HEK293 (cell line): ENCODE results near the gene ASB6.
A peak's percentile ranks its signal among the peaks of the same experiment; 100 is the strongest.

Experiments
- CTCF ChIA-PET: fragments of 350-600 bp; formaldehyde crosslinking; extraction: SDS; loops from one replicate; lab custom pipeline; 2021; ENCODE audit warnings: antibody characterized with exemption; lab: Yijun Ruan, JAX
- POLR2A ChIA-PET: fragments of 300-600 bp; formaldehyde crosslinking; extraction: SDS; loops from one replicate; lab custom pipeline; 2020; ENCODE audit warnings: antibody characterized with exemption, inconsistent platforms; lab: Yijun Ruan, JAX
- H3K27ac ChIP-seq: fragments of 200-500 bp; sonication (Bioruptor generic); 2 replicates; pipeline ENCODE4 v1.5.1; 2014; ENCODE audit warnings: low read depth, low read length, control low read depth, inconsistent platforms; ENCODE audit errors: extremely low read depth
- H3K36me3 ChIP-seq, 2 experiments: fragments of 200-500 bp in 1 of 2; sonication (Bioruptor generic) in 1 of 2; 1 replicate in 1 of 2; 2 replicates in 1 of 2; pipeline ENCODE4 v1.5.1; 2014 to 2017; ENCODE audit warnings: inconsistent platforms in 2 of 2, low read length in 2 of 2; ENCODE audit not compliant: control insufficient read depth in 2 of 2, insufficient read depth in 1 of 2
- H3K4me1 ChIP-seq: fragments of 200-500 bp; sonication (Bioruptor generic); 2 replicates; pipeline ENCODE4 v1.5.1; 2014; ENCODE audit warnings: mild to moderate bottlenecking, low read length, inconsistent platforms; ENCODE audit not compliant: control insufficient read depth, insufficient read depth
- H3K4me3 ChIP-seq: 2 replicates; pipeline ENCODE4 v1.5.1; 2011; ENCODE audit warnings: low read depth, mild to moderate bottlenecking, control low read depth, low read length, moderate library complexity
- H3K9me3 ChIP-seq: fragments of 200-500 bp; sonication (Bioruptor generic); 2 replicates; pipeline ENCODE4 v1.5.1; 2014; ENCODE audit warnings: low read depth, low read length, inconsistent platforms; ENCODE audit not compliant: control insufficient read depth, insufficient read depth
- EGR2 ChIP-seq: fragments of 450-650 bp; formaldehyde crosslinking; IDR thresholded peaks from 2 replicates; pipeline ENCODE4 v1.5.1; 2016; ENCODE audit warnings: low read depth, missing biosample characterization, missing genetic modification characterization
- HOXC10 ChIP-seq: sonication (generic); formaldehyde crosslinking; IDR thresholded peaks from 2 replicates; pipeline ENCODE4 v1.8.1; 2023; ENCODE audit warnings: mild to moderate bottlenecking, missing genetic modification reagents
- ZBTB48 ChIP-seq: fragments of 450-650 bp; formaldehyde crosslinking; IDR thresholded peaks from 2 replicates; pipeline ENCODE4 v1.5.1; 2016; ENCODE audit warnings: missing biosample characterization, missing genetic modification characterization
- ZFHX2 ChIP-seq: fragments of 450-650 bp; formaldehyde crosslinking; conservative IDR thresholded peaks from 2 replicates; pipeline ENCODE4 v1.5.1; 2016; ENCODE audit warnings: missing biosample characterization, missing genetic modification characterization
- ZNF133 ChIP-seq: fragments of 450-650 bp; formaldehyde crosslinking; IDR thresholded peaks from 2 replicates; pipeline ENCODE4 v1.5.1; 2016; ENCODE audit warnings: missing biosample characterization, missing genetic modification characterization
- ZNF155 ChIP-seq: fragments of 450-650 bp; formaldehyde crosslinking; IDR thresholded peaks from 2 replicates; pipeline ENCODE4 v1.5.1; 2016; ENCODE audit warnings: missing biosample characterization, missing genetic modification characterization
- ZNF239 ChIP-seq: fragments of 450-650 bp; formaldehyde crosslinking; IDR thresholded peaks from 2 replicates; pipeline ENCODE4 v1.5.1; 2016; ENCODE audit warnings: missing biosample characterization, missing genetic modification characterization
- ZNF394 ChIP-seq: fragments of 450-650 bp; formaldehyde crosslinking; IDR thresholded peaks from 2 replicates; pipeline ENCODE4 v1.5.1; 2016; ENCODE audit warnings: missing biosample characterization, missing genetic modification characterization, mild to moderate bottlenecking, moderate library complexity, borderline replicate concordance
- ZNF48 ChIP-seq: fragments of 450-650 bp; formaldehyde crosslinking; IDR thresholded peaks from 2 replicates; pipeline ENCODE4 v1.5.1; 2016; ENCODE audit warnings: missing biosample characterization, missing genetic modification characterization
- ZNF544 ChIP-seq: fragments of 450-650 bp; formaldehyde crosslinking; IDR thresholded peaks from 2 replicates; pipeline ENCODE4 v1.5.0; 2017; ENCODE audit warnings: missing biosample characterization, missing genetic modification characterization
- ZNF548 ChIP-seq: fragments of 450-650 bp; formaldehyde crosslinking; IDR thresholded peaks from 2 replicates; pipeline ENCODE4 v1.5.1; 2016; ENCODE audit warnings: missing biosample characterization, missing genetic modification characterization
- ZNF76 ChIP-seq: fragments of 450-650 bp; formaldehyde crosslinking; IDR thresholded peaks from 2 replicates; pipeline ENCODE4; 2016; ENCODE audit warnings: low read depth, missing biosample characterization, missing genetic modification characterization, borderline replicate concordance
- ZNF830 ChIP-seq: fragments of 450-650 bp; IDR thresholded peaks from 2 replicates; pipeline ENCODE4 v1.5.0; 2018; ENCODE audit warnings: missing biosample characterization, missing genetic modification characterization, low read depth, mild to moderate bottlenecking, moderate library complexity
- TF ChIP-seq, protein P1 (sequence below): fragments of 450-650 bp; formaldehyde crosslinking; IDR thresholded peaks from 2 replicates; pipeline ENCODE4 v1.5.1; 2016; ENCODE audit warnings: missing biosample characterization, missing genetic modification characterization
- TF ChIP-seq, protein P2 (sequence below): fragments of 450-650 bp; formaldehyde crosslinking; IDR thresholded peaks from 2 replicates; pipeline ENCODE4 v1.5.1; 2016; ENCODE audit warnings: missing biosample characterization, missing genetic modification characterization
- TF ChIP-seq, protein P3 (sequence below): fragments of 450-650 bp; formaldehyde crosslinking; IDR thresholded peaks from 2 replicates; pipeline ENCODE4 v1.5.1; 2016; ENCODE audit warnings: missing biosample characterization, missing genetic modification characterization
- TF ChIP-seq, protein P4 (sequence below): fragments of 450-650 bp; formaldehyde crosslinking; IDR thresholded peaks from 2 replicates; pipeline ENCODE4; 2016; ENCODE audit warnings: missing biosample characterization, missing genetic modification characterization

Gene ASB6

DNA sequence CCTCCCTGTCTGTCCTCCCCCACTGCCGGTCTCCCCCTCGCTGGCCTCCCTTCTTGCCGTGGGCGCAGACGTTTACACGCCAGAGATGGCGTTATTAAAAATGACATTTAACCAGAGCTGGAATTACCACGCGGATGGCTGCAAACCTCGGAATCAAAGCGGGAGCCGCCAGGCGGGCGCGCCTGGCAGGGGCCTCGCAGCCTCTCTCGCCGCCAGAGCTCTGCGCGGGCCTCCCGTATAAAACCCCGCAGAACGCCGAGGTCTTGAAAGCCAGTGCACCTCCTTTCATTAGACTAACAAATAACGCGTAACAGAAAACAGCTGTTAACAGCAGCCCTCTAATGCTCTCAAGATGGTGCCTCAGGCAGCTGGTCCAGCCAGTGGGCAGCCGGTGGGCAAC, 33.7 kb upstream of the ASB6 start:
- POLR2A ChIA-PET, result interaction anchor here (1.3 kb wide), 1 partner anchor 16 kb away, joined by 3 read pairs; no protein-coding TSS in a partner anchor
- TF ChIP-seq EGR2 (tag by site-specific recombination) (0 out of 2 replicates have a peak, but pooled peaks have one; percentile 24), ZBTB48 (tag by site-specific recombination) (no peak)
- TF ChIP-seq, all 188 proteins: peak for 1
- Histone ChIP-seq H3K27ac (no peak overlapping the region), H3K9me3 (no peaks in the 10 kb centered on the region), H3K36me3 (no peaks in the 10 kb centered on the region), H3K4me3 (no peak overlapping the region), H3K4me1 (no peaks in the 10 kb centered on the region)
- CTCF ChIA-PET, result interaction anchor here (0.9 to 1.9 kb wide), 4 partner anchors 10 to 544 kb away, joined by 3 to 5 read pairs (median 3); no protein-coding TSS in a partner anchor

DNA sequence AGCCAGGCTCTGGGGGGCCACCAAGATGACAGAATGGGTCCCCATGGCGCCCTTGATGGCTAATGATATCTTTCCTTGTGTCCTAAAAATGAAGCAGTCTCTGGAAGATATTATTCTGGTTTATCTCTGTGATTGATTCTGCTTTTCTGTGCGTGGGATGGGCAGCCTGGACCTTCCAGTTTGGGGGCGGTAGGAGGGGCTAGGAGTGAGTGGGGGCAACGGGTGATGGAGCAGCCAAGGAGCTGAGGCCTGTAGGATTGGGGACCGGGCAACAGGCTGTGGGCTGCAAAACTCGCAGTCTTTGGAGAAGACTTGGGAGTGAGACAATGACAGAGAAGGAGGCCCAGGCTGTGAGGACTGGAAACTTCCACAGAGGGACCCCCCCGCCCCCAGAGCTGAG, 32.3 kb upstream of the ASB6 start:
- CTCF ChIA-PET, result interaction anchor here (0.6 kb wide), 1 partner anchor 143 kb away, joined by 3 read pairs; no protein-coding TSS in a partner anchor

DNA sequence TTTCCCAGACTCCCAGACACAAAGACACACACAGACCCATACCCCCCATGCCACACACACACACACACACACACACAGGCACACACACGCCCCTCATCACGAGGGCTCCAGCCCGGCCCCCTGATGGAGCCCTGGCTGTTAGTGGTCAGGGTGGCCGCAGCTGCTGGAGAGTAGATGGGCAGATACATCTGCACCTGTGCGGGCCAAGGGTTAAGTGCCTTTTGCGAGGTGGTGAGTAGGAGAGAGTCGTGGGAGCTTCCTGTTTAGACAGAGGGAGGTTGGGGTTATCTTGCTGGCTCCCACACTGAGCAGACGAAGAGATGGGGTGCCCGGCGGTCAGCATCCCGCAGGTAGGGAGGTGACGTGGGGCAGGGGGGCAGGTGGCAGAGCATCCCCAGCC, 31.7 kb upstream of the ASB6 start:
- H3K27ac ChIP-seq, result no peak overlapping the region
- POLR2A ChIA-PET, result no interaction called here
- CTCF ChIA-PET, result interaction anchor here (0.6 to 1.1 kb wide), 6 partner anchors 9 to 117 kb away, joined by 3 to 5 read pairs (median 3); no protein-coding TSS in a partner anchor
- H3K36me3 ChIP-seq, result no peaks in the 10 kb centered on the region
- H3K4me3 ChIP-seq, result no peak overlapping the region
- TF ChIP-seq, protein P1, sequence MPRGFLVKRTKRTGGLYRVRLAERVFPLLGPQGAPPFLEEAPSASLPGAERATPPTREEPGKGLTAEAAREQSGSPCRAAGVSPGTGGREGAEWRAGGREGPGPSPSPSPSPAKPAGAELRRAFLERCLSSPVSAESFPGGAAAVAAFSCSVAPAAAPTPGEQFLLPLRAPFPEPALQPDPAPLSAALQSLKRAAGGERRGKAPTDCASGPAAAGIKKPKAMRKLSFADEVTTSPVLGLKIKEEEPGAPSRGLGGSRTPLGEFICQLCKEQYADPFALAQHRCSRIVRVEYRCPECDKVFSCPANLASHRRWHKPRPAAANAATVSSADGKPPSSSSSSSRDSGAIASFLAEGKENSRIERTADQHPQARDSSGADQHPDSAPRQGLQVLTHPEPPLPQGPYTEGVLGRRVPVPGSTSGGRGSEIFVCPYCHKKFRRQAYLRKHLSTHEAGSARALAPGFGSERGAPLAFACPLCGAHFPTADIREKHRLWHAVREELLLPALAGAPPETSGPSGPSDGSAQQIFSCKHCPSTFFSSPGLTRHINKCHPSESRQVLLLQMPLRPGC, result no peak
- TF ChIP-seq ZNF830, result no peak
- no peak for TF ChIP-seq ZNF394 (tag by site-specific recombination)
- no peak for TF ChIP-seq ZNF76 (tag by site-specific recombination)
- TF ChIP-seq ZFHX2, result peak; percentile 61
- TF ChIP-seq ZNF133 (tag by site-specific recombination), result no peak
- peak; percentile 73 for TF ChIP-seq EGR2 (tag by site-specific recombination)
- TF ChIP-seq, protein P2, sequence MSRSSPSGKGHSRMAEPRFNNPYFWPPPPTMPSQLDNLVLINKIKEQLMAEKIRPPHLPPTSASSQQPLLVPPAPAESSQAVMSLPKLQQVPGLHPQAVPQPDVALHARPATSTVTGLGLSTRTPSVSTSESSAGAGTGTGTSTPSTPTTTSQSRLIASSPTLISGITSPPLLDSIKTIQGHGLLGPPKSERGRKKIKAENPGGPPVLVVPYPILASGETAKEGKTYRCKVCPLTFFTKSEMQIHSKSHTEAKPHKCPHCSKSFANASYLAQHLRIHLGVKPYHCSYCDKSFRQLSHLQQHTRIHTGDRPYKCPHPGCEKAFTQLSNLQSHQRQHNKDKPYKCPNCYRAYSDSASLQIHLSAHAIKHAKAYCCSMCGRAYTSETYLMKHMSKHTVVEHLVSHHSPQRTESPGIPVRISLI, result no peak
- no peak for TF ChIP-seq ZNF548 (tag by site-specific recombination)
- no peak for TF ChIP-seq ZNF239 (tag by site-specific recombination)
- TF ChIP-seq ZNF155 (tag by site-specific recombination), result no peak
- TF ChIP-seq ZNF544 (tag by site-specific recombination), result no peak
- TF ChIP-seq ZNF48 (tag by site-specific recombination), result no peak
- TF ChIP-seq ZBTB48 (tag by site-specific recombination), result no peak
- TF ChIP-seq, protein P3, sequence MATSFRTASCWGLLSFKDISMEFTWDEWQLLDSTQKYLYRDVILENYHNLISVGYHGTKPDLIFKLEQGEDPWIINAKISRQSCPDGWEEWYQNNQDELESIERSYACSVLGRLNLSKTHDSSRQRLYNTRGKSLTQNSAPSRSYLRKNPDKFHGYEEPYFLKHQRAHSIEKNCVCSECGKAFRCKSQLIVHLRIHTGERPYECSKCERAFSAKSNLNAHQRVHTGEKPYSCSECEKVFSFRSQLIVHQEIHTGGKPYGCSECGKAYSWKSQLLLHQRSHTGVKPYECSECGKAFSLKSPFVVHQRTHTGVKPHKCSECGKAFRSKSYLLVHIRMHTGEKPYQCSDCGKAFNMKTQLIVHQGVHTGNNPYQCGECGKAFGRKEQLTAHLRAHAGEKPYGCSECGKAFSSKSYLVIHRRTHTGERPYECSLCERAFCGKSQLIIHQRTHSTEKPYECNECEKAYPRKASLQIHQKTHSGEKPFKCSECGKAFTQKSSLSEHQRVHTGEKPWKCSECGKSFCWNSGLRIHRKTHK, result no peak
- no peak for TF ChIP-seq HOXC10
- H3K4me1 ChIP-seq, result no peaks in the 10 kb centered on the region
- H3K9me3 ChIP-seq, result no peaks in the 10 kb centered on the region

More for the DNA sequence above, 32.3 kb upstream of the ASB6 start:
- POLR2A ChIA-PET, result interaction anchor here (1.3 kb wide), 1 partner anchor 17 kb away, joined by 3 read pairs; no protein-coding TSS in a partner anchor
- no peak overlapping the region for H3K4me3 ChIP-seq
- no peak overlapping the region for H3K27ac ChIP-seq
- peak; percentile 80 for TF ChIP-seq ZFHX2
- TF ChIP-seq EGR2 (tag by site-specific recombination), result peak; percentile 93
- TF ChIP-seq, protein P4, sequence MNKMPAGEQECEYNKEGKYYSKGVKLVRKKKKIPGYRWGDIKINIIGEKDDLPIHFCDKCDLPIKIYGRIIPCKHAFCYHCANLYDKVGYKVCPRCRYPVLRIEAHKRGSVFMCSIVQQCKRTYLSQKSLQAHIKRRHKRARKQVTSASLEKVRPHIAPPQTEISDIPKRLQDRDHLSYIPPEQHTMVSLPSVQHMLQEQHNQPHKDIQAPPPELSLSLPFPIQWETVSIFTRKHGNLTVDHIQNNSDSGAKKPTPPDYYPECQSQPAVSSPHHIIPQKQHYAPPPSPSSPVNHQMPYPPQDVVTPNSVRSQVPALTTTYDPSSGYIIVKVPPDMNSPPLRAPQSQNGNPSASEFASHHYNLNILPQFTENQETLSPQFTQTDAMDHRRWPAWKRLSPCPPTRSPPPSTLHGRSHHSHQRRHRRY (tag by site-specific recombination), result no peak
- no peaks in the 10 kb centered on the region for H3K36me3 ChIP-seq
- no peaks in the 10 kb centered on the region for H3K4me1 ChIP-seq
- no peaks in the 10 kb centered on the region for H3K9me3 ChIP-seq
